ENCODE measurements around the gene YES1.

Gene YES1

GRCh38 chr18:811892-812375 lies at the start of gene YES1:
YES1 (minus strand) TSS chr18:812242; CDS start chr18:756827, 55,415 bp downstream.
- H3K27me3 ChIP-seq (ENCODE audit: insufficient read depth, insufficient read length): no peaks in the 10 kb centered on the region
- no peaks in the 10 kb centered on the region for H3K36me3 ChIP-seq (ENCODE audit: insufficient read depth, insufficient read length, low read length)
- peak within 1 kb of the TSS; percentile 77 for H3K4me3 ChIP-seq (ENCODE audit: insufficient read length, low read depth)
- peak within 1 kb of the TSS; percentile 86 for H3K9ac ChIP-seq (ENCODE audit: insufficient read length, low read depth)
- no peak for DNase-seq (ENCODE audit: low read depth, low spot score)
- no peaks in the 10 kb centered on the region for H3K4me1 ChIP-seq (ENCODE audit: insufficient read depth, insufficient read length)
- TF ChIP-seq SUZ12 (IDR thresholded peaks at IDR 0.05; ENCODE audit: extremely low read depth, insufficient read depth, insufficient read length) (no peak), ZNF274 (IDR thresholded peaks at IDR 0.05; ENCODE audit: low read depth, low read length) (no peak), YY1 (IDR thresholded peaks at IDR 0.05; ENCODE audit: insufficient read depth, insufficient read length) (no peak)
- H3K9me3 ChIP-seq (ENCODE audit: insufficient read depth, low read length): no peaks in the 10 kb centered on the region

- TF ChIP-seq ZNF274 (IDR thresholded peaks at IDR 0.05; ENCODE audit: low read depth, low read length) (no peak), YY1 (IDR thresholded peaks at IDR 0.05; ENCODE audit: insufficient read depth, insufficient read length) (no peak), SUZ12 (IDR thresholded peaks at IDR 0.05; ENCODE audit: extremely low read depth, insufficient read depth, insufficient read length) (no peak)
- H3K36me3 ChIP-seq (ENCODE audit: insufficient read depth, insufficient read length, low read length): no peaks in the 10 kb centered on the region
- no peaks in the 10 kb centered on the region for H3K4me1 ChIP-seq (ENCODE audit: insufficient read depth, insufficient read length)
- no peak overlapping the region for H3K9ac ChIP-seq (ENCODE audit: insufficient read length, low read depth)
- H3K9me3 ChIP-seq (ENCODE audit: insufficient read depth, low read length): no peaks in the 10 kb centered on the region
- no peak overlapping the region for H3K4me3 ChIP-seq (ENCODE audit: insufficient read length, low read depth)
- DNase-seq (ENCODE audit: low read depth, low spot score): no peak
- H3K27me3 ChIP-seq (ENCODE audit: insufficient read depth, insufficient read length): no peaks in the 10 kb centered on the region
Measured at GRCh38 chr18:857986-858385, 45.9 kb upstream of the YES1 start.

GRCh38 chr18:853471-853870 lies 41.4 kb upstream of the YES1 start:
- Histone ChIP-seq H3K9me3 (ENCODE audit: insufficient read depth, low read length) (no peaks in the 10 kb centered on the region), H3K4me1 (ENCODE audit: insufficient read depth, insufficient read length) (no peaks in the 10 kb centered on the region), H3K9ac (ENCODE audit: insufficient read length, low read depth) (no peak overlapping the region), H3K4me3 (ENCODE audit: insufficient read length, low read depth) (no peak overlapping the region), H3K27me3 (ENCODE audit: insufficient read depth, insufficient read length) (no peaks in the 10 kb centered on the region), H3K36me3 (ENCODE audit: insufficient read depth, insufficient read length, low read length) (no peaks in the 10 kb centered on the region)
- TF ChIP-seq ZNF274 (IDR thresholded peaks at IDR 0.05; ENCODE audit: low read depth, low read length) (no peak), YY1 (IDR thresholded peaks at IDR 0.05; ENCODE audit: insufficient read depth, insufficient read length) (no peak), SUZ12 (IDR thresholded peaks at IDR 0.05; ENCODE audit: extremely low read depth, insufficient read depth, insufficient read length) (no peak)
- no peak for DNase-seq (ENCODE audit: low read depth, low spot score)

GRCh38 chr18:850960-851359 lies 38.9 kb upstream of the YES1 start:
- TF ChIP-seq SUZ12 (IDR thresholded peaks at IDR 0.05; ENCODE audit: extremely low read depth, insufficient read depth, insufficient read length) (no peak), ZNF274 (IDR thresholded peaks at IDR 0.05; ENCODE audit: low read depth, low read length) (no peak), YY1 (IDR thresholded peaks at IDR 0.05; ENCODE audit: insufficient read depth, insufficient read length) (no peak)
- no peaks in the 10 kb centered on the region for H3K27me3 ChIP-seq (ENCODE audit: insufficient read depth, insufficient read length)

GRCh38 chr18:849021-849420 lies 37.0 kb upstream of the YES1 start:
- TF ChIP-seq YY1 (IDR thresholded peaks at IDR 0.05; ENCODE audit: insufficient read depth, insufficient read length): no peak
- no peaks in the 10 kb centered on the region for H3K27me3 ChIP-seq (ENCODE audit: insufficient read depth, insufficient read length)
- H3K4me1 ChIP-seq (ENCODE audit: insufficient read depth, insufficient read length): no peaks in the 10 kb centered on the region
- H3K9ac ChIP-seq (ENCODE audit: insufficient read length, low read depth): no peak overlapping the region
- no peak for DNase-seq (ENCODE audit: low read depth, low spot score)
- H3K9me3 ChIP-seq (ENCODE audit: insufficient read depth, low read length): no peaks in the 10 kb centered on the region
- H3K36me3 ChIP-seq (ENCODE audit: insufficient read depth, insufficient read length, low read length): no peaks in the 10 kb centered on the region
- H3K4me3 ChIP-seq (ENCODE audit: insufficient read length, low read depth): no peak overlapping the region

More at GRCh38 chr18:850960-851359, 38.9 kb upstream of the YES1 start:
- H3K36me3 ChIP-seq (ENCODE audit: insufficient read depth, insufficient read length, low read length): no peaks in the 10 kb centered on the region
- no peak for DNase-seq (ENCODE audit: low read depth, low spot score)
- no peak overlapping the region for H3K9ac ChIP-seq (ENCODE audit: insufficient read length, low read depth)
- H3K4me3 ChIP-seq (ENCODE audit: insufficient read length, low read depth): no peak overlapping the region
- no peaks in the 10 kb centered on the region for H3K9me3 ChIP-seq (ENCODE audit: insufficient read depth, low read length)
- no peaks in the 10 kb centered on the region for H3K4me1 ChIP-seq (ENCODE audit: insufficient read depth, insufficient read length)

- H3K9ac ChIP-seq (ENCODE audit: insufficient read length, low read depth): no peak overlapping the region
- H3K9me3 ChIP-seq (ENCODE audit: insufficient read depth, low read length): no peaks in the 10 kb centered on the region
- H3K27me3 ChIP-seq (ENCODE audit: insufficient read depth, insufficient read length): no peaks in the 10 kb centered on the region
- H3K4me1 ChIP-seq (ENCODE audit: insufficient read depth, insufficient read length): no peaks in the 10 kb centered on the region
- H3K36me3 ChIP-seq (ENCODE audit: insufficient read depth, insufficient read length, low read length): no peaks in the 10 kb centered on the region
- no peak overlapping the region for H3K4me3 ChIP-seq (ENCODE audit: insufficient read length, low read depth)
- DNase-seq (ENCODE audit: low read depth, low spot score): no peak
- TF ChIP-seq YY1 (IDR thresholded peaks at IDR 0.05; ENCODE audit: insufficient read depth, insufficient read length) (no peak), SUZ12 (IDR thresholded peaks at IDR 0.05; ENCODE audit: extremely low read depth, insufficient read depth, insufficient read length) (no peak), ZNF274 (IDR thresholded peaks at IDR 0.05; ENCODE audit: low read depth, low read length) (no peak)
Measured at GRCh38 chr18:848062-848861, 36.2 kb upstream of the YES1 start.

- Histone ChIP-seq H3K27me3 (ENCODE audit: insufficient read depth, insufficient read length) (peaks cover 9% of the 10 kb centered on the region), H3K9me3 (ENCODE audit: insufficient read depth, low read length) (no peaks in the 10 kb centered on the region), H3K4me3 (ENCODE audit: insufficient read length, low read depth) (no peak overlapping the region), H3K36me3 (ENCODE audit: insufficient read depth, insufficient read length, low read length) (no peaks in the 10 kb centered on the region), H3K9ac (ENCODE audit: insufficient read length, low read depth) (no peak overlapping the region), H3K4me1 (ENCODE audit: insufficient read depth, insufficient read length) (no peaks in the 10 kb centered on the region)
- no peak for DNase-seq (ENCODE audit: low read depth, low spot score)
- TF ChIP-seq SUZ12 (IDR thresholded peaks at IDR 0.05; ENCODE audit: extremely low read depth, insufficient read depth, insufficient read length): no peak
- no peak for TF ChIP-seq YY1 (IDR thresholded peaks at IDR 0.05; ENCODE audit: insufficient read depth, insufficient read length)
- no peak for TF ChIP-seq ZNF274 (IDR thresholded peaks at IDR 0.05; ENCODE audit: low read depth, low read length)
Measured at GRCh38 chr18:845152-845819, 33.2 kb upstream of the YES1 start.
